HG03025 (cell line): Measurements from ENCODE around the gene HYOU1.
A peak's percentile ranks its signal among the peaks of the same experiment; 100 is the strongest.
"Not testable (repeated sequence)": the region's sequence is repeated elsewhere in the genome, so short reads cannot be mapped to it uniquely, and the experiment has no call there.

Source experiments
- ATAC-seq: cut with Tn5 transposase; IDR thresholded peaks from one replicate; pipeline ENCODE4 v1.9.1; 2021; ENCODE audit warnings: mild to moderate bottlenecking, moderate library complexity; ENCODE audit not compliant: unreplicated experiment, low FRiP score

Gene HYOU1

DNA sequence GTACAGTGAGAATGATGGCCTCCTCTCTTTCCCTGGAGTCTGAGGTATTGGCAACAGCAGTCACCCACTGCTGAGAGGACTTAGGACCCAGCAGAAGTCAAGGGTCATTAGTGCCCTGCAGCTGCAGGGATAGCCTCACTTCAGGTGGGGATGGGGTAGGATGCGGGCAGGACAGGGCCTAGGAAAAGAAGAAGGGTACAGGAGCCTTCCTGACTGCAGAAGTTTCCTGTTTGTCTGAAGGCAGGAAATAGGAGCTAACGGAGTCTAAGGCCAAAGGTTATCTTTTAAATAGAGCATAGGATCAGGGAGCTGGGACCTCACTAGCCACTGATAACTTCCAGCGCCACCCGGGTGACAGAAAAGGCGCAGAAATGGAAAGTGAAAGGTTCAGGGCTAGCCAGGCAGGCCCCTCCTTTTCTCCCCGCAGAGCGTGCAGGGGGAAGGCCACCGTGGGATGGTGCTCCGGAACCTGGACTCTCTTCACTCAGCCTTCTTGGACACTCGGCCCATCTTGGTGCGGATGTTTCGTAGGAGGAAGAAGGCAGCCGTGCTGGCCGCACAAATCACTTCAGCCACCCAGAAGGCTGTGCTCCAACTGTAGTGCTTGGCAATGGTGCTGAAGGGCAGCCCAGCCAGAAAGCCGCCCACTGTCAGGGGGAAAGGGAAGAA lies 32.4 kb downstream of the HYOU1 start:
- no peak for ATAC-seq

DNA sequence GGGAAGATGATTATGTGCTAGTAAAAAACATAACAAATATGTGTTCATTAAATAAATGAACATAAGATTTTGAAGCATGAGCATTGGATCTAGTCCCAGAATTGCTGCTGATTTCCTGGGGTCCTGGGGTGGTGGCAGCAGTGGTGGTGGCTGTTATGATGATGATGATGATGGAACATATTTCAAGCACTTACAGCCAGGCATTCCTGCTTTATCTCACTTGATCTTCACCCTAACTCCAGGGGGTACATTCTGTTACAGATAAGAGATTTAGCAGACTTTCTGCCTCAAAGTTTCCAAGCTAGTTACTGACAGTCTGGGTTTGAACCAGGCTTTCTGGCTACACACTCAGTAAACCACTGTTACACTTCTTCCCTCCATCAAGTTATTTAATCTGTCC lies 33.3 kb downstream of the HYOU1 start:
- no peak for ATAC-seq

DNA sequence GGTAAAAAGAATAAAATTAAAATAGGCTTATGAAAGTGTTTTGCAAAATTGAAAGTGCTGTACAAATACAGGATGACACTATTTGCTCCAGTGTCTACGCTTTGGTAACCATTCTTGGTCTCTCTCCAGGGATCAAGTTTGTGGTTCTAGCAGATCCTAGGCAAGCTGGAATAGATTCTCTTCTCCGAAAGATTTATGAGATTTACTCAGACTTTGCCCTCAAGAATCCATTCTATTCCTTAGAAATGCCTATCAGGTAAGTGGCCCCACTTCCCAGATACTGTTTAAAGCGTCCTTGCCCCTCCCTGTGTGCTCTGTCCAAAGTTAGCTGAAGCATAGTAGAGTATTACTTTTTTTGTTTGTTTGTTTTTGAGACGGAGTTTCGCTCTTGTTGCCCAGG lies 35.4 kb downstream of the HYOU1 start:
- no peak for ATAC-seq

DNA sequence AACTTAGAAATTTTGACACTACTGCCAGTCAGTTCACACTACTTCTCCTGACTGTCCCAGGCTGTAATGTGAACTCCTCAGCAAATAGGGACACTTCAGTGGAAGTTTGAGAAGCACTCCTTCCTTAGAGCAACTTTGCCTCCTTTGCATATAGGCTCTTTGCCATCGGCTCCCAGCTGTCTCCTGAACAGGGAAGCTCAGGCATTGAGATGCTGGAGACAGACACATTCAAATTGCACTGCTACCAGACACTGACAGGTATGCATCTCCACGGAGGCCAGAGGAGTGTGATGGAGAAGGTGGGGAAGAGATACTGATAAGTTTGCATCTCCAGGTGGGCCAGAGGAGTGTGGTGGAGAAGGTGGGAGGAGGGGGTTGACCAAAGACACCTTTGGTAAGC lies 37.0 kb downstream of the HYOU1 start:
- ATAC-seq: no peak

DNA sequence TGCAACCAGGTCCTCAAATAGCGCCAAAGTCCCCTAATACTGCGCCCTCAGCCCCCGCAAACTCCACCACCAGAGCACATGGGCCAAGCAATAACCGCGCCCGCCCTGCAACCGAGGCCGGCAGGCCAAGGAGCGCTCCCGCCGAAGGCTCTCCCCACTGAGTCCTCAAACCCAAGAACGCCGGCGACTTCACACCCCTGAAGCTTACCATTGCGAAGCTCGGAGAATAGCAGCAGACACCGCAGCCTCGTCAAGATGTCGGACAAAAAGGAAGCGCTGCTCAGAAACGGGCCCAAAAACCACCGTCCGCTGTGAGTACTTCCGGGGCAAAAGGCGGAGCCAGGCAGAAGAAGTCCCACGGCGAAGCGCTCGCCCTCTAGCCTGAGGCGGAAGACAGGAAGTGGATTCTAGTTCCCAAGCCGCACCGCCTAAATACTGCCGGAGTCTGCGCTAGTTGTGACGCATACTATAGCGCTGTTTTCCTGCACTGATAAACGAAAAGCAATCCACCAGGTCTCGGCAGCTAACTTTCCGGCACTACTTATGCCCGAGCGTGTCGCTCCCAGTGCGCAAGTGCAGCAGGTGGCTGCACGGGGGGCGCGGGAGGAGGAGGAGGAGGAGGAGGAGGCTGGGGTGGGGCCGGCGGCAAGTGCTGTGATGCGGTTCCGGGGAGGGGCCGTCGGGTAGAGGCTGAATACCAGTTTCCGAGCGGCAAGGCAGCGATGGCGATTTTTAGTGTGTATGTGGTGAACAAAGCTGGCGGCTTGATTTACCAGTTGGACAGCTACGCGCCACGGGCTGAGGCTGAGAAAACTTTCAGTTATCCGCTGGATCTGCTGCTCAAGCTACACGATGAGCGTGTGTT lies 38.7 kb downstream of the HYOU1 start, which contains the start of the genes RPS25 and TRAPPC4:
RPS25 (minus strand) TSS at position 270 of the 865 bp plus-strand sequence; CDS start at position 211, 59 bp downstream.
TRAPPC4 (plus strand) TSS at position 693 of the 865 bp plus-strand sequence; CDS start at position 723, 30 bp downstream.
- ATAC-seq: peak; percentile 79

DNA sequence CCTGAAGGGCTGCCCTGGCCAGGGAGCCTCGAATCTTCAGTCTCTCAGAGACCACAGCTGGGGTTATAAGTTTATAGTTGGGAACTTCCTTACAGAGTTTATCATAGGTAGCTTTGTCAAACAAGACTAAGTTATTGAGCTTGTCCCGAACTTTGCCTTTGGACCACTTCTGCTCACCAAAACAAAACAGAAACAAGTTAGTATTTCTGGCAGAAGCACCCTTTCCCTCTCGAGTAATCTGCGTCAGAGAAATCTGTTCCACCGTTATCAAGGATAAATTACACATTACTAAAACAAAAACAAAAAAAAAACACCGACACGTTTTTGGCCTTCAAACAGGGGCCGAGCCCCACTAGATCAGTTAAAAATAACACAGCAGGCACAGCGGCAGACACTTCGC lies 39.6 kb downstream of the HYOU1 start:
- not testable (repeated sequence) for ATAC-seq

DNA sequence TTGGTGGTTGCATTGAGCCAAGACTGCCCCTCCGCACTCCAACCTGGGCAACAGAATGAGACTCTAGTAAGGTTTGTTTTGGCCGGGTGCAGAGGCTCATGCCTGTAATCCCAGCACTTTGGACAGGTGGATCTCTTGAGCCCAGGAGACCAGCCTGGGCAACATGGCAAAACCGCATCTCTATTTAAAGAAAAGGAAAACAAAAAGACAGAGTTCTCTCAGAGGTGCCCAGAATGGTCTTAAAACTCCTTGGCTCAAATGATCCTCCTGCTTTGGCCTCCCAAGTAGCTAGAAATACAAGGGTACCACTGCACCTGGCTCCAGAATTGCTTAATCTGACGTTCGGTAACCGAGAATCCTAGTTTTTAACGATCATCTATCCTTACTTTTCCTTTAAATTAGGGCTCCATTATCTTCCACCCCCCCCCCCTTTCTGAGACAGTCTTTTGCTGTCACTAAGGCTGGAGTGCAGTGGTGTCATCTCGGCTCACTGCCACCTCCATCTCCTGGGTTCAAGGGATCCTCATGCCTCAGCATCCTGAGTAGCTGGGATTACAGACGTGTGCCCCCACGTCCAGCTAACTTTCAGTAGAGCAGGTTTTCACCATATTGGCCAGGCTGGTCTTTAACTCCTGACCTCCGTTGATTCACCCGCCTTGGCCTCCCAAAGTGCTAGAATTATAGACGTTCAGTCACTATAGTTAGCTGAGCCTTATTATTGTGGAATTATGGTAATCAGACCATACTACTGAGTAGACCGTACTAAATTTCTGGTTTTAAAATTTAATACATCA lies 40.6 kb downstream of the HYOU1 start:
- ATAC-seq: no peak

DNA sequence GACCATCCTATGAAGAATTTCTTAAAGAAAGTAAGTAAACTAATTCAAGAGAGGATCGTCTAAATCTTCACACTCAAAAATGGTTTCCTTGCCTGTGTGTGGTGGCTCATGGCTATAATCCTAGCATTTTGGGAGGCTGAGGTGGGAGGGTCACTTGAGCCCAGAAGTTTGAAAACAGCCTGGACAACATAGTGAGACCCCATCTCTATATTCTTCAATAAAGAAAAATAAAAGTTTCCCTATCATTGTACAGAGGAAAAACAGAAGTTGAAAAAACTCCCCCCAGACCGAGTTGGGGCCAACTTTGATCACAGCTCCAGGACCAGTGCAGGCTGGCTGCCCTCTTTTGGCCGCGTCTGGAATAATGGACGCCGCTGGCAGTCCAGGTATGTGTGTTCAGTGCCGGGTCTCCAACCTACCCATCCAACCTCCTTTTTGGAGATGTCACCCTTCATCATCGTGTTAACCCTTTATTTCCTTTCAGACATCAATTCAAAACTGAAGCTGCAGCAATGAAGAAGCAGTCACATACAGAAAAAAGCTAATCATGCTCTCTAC lies 41.9 kb downstream of the HYOU1 start:
- no peak for ATAC-seq

DNA sequence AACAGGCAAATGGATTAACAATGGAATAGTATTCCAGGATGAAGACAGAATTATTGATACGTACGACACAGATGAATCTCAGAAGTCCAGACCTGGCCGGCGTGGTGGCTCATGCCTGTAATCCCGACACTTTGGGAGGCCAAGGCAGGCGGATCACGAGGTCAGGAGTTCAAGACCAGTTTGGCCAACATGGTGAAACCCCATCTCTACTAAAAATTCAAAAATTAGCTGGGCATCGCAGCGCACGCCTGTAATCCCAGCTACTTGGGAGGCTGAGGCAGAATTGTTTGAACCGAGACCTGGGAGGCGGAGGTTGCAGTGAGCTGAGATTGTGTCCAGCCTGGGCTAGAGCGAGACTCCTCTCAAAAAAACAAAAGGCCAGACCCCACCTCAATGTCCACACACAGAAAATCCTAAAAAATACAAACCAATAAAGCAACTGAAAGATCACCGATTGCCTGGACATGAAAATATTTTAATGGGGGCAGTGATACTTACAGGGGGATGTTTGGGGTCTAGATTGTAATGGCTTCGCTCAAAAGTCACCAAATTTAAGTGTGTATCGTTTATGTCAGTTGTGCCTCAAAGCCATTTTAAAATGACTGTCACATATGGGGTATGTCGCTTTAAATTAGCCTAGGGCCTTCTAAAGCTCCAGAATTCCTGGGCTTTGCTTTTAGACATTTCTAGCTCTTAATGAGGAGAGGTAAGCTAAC lies 42.6 kb downstream of the HYOU1 start:
- ATAC-seq: no peak

DNA sequence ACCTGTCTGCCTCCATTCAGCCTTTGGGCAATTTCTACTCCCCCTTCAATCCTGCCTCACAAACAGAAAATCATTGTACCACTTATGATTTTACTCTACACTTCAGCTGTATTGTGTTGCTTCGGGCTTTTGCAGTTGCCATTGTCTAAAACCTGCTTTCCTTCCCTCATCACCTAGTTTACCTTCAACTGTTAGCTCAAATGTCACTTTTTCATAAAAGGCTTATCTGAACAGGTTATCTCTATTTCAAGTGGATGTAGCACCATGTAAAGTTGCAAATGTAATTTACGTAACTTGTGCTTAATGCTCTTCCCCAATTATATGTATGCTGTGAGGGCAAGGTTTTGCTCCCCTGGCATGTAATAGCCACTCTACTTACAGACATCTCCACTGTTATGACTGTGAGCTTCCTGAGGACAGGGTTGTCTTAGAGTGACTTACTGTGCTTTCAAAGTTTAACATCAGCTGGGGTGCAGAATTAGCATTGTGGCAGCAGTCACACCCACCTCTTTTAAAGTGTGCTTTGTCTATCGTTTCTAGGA lies 44.3 kb downstream of the HYOU1 start:
- no peak for ATAC-seq

DNA sequence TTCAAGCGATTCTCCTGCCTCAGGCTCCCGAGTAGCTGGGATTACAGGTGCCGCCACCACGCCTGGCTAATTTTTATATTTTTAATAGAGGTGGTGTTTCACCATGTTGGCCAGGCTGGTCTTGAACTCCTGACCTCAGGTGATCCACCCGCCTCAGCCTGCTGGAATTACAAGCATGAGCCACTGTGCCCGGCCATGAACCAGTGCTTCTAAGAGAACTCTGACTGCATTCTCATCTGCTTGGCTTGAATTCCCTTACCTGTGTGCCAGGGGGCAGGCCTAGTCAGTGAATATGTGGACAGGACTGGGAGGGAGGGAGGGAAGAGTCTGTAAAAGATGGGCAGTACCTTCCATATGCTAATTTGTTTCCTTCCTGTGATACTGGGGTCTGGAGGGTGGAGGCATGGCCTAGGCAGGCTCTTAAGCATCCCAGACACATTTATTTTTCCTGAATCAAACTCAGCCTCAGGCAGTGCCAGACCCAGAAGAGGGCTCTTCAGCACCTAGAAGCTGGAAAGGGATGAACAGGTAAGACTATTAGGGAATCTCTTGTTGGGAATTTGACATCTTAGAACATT lies 45.4 kb downstream of the HYOU1 start:
- ATAC-seq: no peak

DNA sequence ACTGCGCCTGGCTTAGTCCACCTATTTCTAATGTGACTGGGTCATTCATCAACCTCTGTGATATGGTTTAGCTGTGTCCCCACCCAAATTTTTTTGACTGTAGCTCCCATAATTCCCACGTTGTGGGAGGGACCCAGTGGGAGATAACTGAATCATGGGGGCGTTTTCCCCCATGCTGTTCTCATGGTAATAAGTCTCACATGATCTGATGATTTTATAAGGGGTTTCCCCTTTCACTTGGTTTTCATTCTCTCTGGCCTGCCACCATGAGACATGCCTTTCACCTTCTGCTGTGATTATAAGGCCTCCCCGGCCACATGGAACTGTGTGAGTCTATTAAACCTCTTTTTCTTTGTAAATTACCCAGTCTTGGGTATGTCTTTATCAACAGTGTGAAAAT lies 50.3 kb downstream of the HYOU1 start:
- no peak for ATAC-seq

DNA sequence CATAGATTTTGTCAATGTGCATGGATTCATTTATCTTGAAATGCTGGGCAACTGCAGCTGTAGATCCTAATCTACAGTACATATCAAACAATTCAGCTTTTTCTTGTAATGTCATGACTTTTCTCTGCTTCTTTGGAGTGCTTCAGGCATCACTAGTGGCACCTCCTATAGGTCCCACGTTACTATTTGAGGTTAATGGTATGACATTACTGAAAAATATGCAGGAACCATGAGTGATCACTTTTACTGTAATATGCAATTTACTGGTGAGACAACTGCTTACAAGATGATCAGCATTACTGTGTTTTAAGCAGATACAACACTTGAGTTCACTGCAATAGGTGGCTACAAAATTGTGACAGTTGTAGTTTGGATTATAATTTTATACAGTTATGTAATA lies 56.1 kb downstream of the HYOU1 start:
- no peak for ATAC-seq

DNA sequence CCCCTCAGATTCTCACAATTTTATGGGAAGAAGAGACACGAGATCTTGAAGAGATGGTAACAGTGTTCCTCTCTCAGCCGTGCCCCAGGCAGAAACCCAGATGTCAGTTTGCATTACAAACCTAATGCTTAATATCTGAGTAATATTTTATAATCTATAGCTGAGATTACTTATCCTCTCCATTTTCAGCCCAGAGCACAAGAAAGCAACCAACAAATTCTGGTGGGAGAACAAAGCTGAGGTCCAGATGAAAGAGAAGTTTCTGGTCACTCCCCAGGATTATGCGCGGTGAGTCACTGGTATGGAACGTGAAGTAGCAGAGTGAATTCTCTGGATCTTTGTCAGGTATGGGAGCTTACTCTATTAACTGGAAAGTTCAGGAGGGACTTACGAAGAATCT lies 58.2 kb downstream of the HYOU1 start:
- no peak for ATAC-seq

DNA sequence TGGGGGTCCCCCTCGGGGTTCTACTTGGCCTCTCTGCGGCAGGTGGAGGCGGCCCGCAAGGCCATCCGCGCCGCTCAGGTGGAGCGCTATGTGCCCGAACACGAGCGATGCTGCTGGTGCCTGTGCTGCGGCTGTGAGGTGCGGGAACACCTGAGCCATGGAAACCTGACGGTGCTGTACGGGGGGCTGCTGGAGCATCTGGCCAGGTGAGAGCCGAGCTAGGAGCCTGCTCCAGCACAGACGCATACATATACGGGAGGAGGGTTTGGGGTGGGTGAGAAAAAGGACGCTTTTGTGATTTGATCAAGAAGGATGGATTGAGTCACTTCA lies 58.7 kb downstream of the HYOU1 start:
- ATAC-seq: peak; percentile 16

DNA sequence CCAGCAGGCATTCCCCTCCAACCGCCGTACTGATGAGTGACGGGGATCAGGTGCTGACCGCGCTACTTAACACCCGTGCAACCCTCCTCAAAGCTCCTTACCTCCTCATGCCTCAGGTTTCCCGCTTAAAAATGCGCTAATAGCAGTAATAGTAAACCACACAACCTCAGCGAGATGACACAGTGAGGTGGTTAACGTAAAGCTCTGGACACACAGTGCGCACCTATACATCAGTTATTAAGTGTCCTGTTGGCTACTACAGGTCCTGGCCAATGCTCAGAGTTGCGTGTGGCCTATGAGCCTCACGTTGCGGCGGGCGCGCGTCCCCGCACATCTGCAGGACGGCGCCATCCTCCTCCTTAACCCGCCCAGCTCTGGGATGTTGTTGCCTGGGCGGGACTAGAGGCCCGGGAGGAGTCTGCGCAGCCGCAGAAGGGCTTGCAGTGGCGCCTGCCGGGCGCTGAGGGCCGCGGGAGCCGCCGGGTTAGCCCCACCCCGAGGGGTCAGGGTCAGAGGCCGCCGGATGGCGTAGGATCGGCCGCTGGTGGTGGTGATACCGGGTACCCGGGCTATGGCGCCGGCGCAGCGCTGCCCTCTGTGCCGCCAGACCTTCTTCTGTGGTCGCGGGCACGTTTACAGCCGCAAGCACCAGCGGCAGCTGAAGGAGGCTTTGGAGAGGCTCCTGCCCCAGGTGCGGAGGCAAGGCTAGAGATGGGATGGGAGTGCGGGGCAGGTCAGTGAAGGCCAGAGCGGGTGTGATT lies 59.2 kb downstream of the HYOU1 start, which contains the start of gene CENATAC:
CENATAC (plus strand) TSS at position 512 of the 761 bp plus-strand sequence; CDS start at position 572, 60 bp downstream.
- ATAC-seq: peak; percentile 87

DNA sequence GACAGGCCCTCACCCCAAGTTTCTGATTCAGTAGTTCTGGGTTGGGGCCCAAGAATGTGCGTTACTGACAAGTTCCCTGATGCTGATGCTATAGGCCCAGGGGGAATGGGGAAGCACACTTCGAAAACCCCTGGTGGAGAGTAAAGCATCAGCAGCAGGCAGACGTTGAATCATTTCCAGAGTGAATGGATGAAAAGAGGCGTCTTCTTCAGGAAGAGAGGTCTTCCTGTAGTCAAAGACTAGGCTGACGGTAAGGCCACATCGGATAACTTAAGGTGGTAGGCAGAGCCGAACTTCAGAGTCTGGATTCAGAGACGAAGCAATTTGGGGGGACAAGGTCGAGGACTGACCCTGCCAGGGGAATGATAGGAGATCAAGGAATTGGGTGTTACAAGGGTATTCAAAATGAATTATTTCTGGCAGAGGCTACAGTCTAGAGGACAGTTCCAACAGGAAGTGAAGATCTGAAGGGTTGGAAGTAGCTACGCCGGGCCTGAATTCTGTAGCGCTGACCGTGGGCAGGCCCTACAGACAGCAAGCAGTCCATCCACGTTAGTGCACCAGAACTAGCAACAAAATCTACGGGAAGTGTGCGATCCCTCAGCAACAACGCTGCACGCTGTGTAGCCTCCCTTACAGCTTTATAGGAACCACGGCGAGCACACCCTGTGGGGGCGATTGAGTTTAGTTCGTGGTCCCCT lies 59.9 kb downstream of the HYOU1 start:
- ATAC-seq: no peak
